DND-41 (cell line): ENCODE results near the gene ARMC7.

Experiments
- CTCF ChIP-seq: IDR thresholded peaks from 2 replicates; pipeline ENCODE4 v1.5.1; 2012; ENCODE audit warnings: borderline replicate concordance, low read length, moderate library complexity, mild to moderate bottlenecking; ENCODE audit not compliant: poor library complexity, severe bottlenecking; ENCODE audit errors: extremely low read depth
- EZH2 ChIP-seq: IDR thresholded peaks from 3 replicates; pipeline ENCODE4 v1.6.1; 2012; ENCODE audit warnings: borderline replicate concordance, low read depth, mild to moderate bottlenecking, moderate library complexity, low read length, inconsistent platforms; ENCODE audit not compliant: severe bottlenecking

GRCh38 chr17:75091855-75092327 lies 17.9 kb upstream of the ARMC7 start:
- TF ChIP-seq CTCF (no peak), EZH2 (no peak)
